ENCODE measurements around the gene CCDC107. TPM values are rescaled to one million over a fixed set of nuclear protein-coding genes. Genes with fewer than 3 reads are reported as not detected.

The CCDC107 gene
- total and polyA plus RNA-seq, 12 donors = 37.9 to 210 (median 46.9) TPM

GRCh38 chr9:35695943-35696401, 37.9 kb downstream of the CCDC107 start:
- H3K27ac ChIP-seq = peak overlapping the region in 1 of 10 donors; percentile 15
- no peak overlapping the region for H3K4me3 ChIP-seq
- peaks cover 0 to 58% (median 36%) of the 10 kb centered on the region in 9 donors for H3K36me3 ChIP-seq
- WGBS, 2 donors = 91 to 93% methylated on average over 3 of the region's 3 CpGs
- ATAC-seq (no peak), DNase-seq (no peak)
- H3K9me3 ChIP-seq = no peaks in the 10 kb centered on the region
- intact Hi-C loops (cut with DNase I) = loop anchor here in 4 of 10 donors (2.0 to 5.0 kb wide), 3 partner anchors 34 to 44 kb away; partner anchors contain the start of gene SIT1 (in 1 of the 4)
- TF ChIP-seq CTCF (IDR thresholded peaks at IDR 0.05) = no peak
- H3K4me1 ChIP-seq = peaks cover 0 to 18% (median 9%) of the 10 kb centered on the region in 9 donors
- H3K27me3 ChIP-seq = no peaks in the 10 kb centered on the region

- intact Hi-C loops (cut with DNase I) = loop anchor here in 4 of 10 donors (2.0 to 5.0 kb wide), 3 partner anchors 34 to 44 kb away; partner anchors contain the start of gene SIT1 (in 1 of the 4)
- no peak overlapping the region for H3K4me3 ChIP-seq
Measured at GRCh38 chr9:35696520-35697215, 38.6 kb downstream of the CCDC107 start.

GRCh38 chr9:35697486-35697885, 39.4 kb downstream of the CCDC107 start:
- no peak for TF ChIP-seq CTCF (IDR thresholded peaks at IDR 0.05)
- Histone ChIP-seq H3K27ac (no peak overlapping the region), H3K36me3 (peaks cover 0 to 73% (median 51%) of the 10 kb centered on the region in 9 donors), H3K9me3 (no peaks in the 10 kb centered on the region), H3K4me3 (no peak overlapping the region), H3K4me1 (peaks cover 0 to 16% (median 5%) of the 10 kb centered on the region in 9 donors), H3K27me3 (no peaks in the 10 kb centered on the region)
- 77 to 78% methylated on average over 14 of the region's 14 CpGs for WGBS, 2 donors
- no peak for DNase-seq
- intact Hi-C loops (cut with DNase I) = loop anchor here in 4 of 10 donors (2.0 to 5.0 kb wide), 3 partner anchors 33 to 45 kb away; partner anchors contain the start of gene SIT1 (in 1 of the 4)
- peak in 2 of 8 donors; percentile 4 to 45 for ATAC-seq

More at GRCh38 chr9:35696520-35697215, 38.6 kb downstream of the CCDC107 start:
- WGBS, 2 donors = 39 to 41% methylated on average over 9 of the region's 9 CpGs
- DNase-seq = peak; percentile 46 to 47
- peaks cover 0 to 65% (median 43%) of the 10 kb centered on the region in 9 donors for H3K36me3 ChIP-seq
- TF ChIP-seq CTCF (IDR thresholded peaks at IDR 0.05) = peak; percentile 70 to 94 (median 91)
- no peaks in the 10 kb centered on the region for H3K9me3 ChIP-seq
- H3K4me1 ChIP-seq = peaks cover 0 to 16% (median 6%) of the 10 kb centered on the region in 9 donors
- peak; percentile 56 to 76 (median 69) for ATAC-seq
- H3K27me3 ChIP-seq = no peaks in the 10 kb centered on the region
- peak overlapping the region in 2 of 10 donors; percentile 0 to 4 for H3K27ac ChIP-seq

- H3K9me3 ChIP-seq = no peaks in the 10 kb centered on the region
- ATAC-seq (no peak), DNase-seq (no peak)
- H3K4me1 ChIP-seq = peaks cover 0 to 16% (median 5%) of the 10 kb centered on the region in 9 donors
- no peaks in the 10 kb centered on the region for H3K27me3 ChIP-seq
- WGBS, 2 donors = 88 to 94% methylated on average over 5 of the region's 5 CpGs
- intact Hi-C loops (cut with DNase I) = loop anchor here in 3 of 10 donors (5.0 kb wide), 2 partner anchors 36 to 46 kb away; partner anchors contain the start of gene SIT1 (in 1 of the 3)
- H3K4me3 ChIP-seq = no peak overlapping the region
- no peak for TF ChIP-seq CTCF (IDR thresholded peaks at IDR 0.05)
- no peak overlapping the region for H3K27ac ChIP-seq
- peaks cover 0 to 81% (median 58%) of the 10 kb centered on the region in 9 donors for H3K36me3 ChIP-seq
Measured at GRCh38 chr9:35698231-35698630, 40.1 kb downstream of the CCDC107 start.
